Measurements from ENCODE around the gene ZNF784. TPM values are rescaled to one million over a fixed set of nuclear protein-coding genes. Genes with fewer than 3 reads are reported as not detected.

The ZNF784 gene
- total and polyA plus RNA-seq, 2 of the 13 experiments (the other 11 are each of a cell fraction or from before 2014, with no cell fraction given) = 4.1 to 4.2 TPM

DNA sequence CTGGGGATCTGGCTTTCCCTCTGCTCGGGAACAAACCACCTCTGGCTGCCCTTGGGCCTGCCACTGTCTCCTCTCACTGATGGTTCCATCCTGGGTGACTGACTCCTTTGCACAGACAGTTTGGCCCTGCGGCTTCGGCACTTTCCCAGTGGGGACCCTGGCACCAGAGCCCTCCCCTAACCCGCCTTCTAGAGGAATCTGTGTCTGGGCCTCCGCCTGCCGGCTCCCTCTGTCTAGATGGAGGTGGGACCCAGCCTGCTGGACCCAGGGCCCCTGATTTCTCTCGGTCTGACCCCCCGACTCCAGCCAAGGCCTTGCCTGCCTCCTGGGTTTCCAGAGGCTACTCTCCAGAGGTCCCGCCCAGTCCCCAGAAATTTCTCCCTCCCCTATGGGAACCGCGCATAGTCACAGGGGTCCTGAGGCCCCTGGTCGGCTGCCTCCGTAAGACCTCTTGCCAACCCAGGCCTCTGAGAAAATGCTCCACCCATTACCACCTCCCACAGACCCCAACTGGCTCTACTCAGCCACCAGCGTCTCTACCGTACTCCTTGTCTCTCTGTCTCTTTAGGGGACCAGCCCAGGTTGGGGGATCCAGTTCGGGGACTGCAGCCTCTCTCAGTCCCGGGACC, 26.4 kb upstream of the ZNF784 start:
- Histone ChIP-seq H3K9ac (ENCODE audit: insufficient read depth, low read depth, low read length) (no peak overlapping the region), H3K9me3 (ENCODE audit: low read length) (no peaks in the 10 kb centered on the region), H3K79me2 (ENCODE audit: insufficient read depth, low read length) (peaks cover 10% of the 10 kb centered on the region), H3K27me3 (ENCODE audit: control insufficient read depth in 1 of 2, insufficient read depth in 2 of 2, low read length in 2 of 2) (no peaks in the 10 kb centered on the region; a peak in 1 of 5 replicates), H3K36me3 (replicated peaks in 1 of 2; ENCODE audit: control insufficient read depth in 1 of 2, insufficient read depth in 2 of 2, low read length in 2 of 2) (no peaks in the 10 kb centered on the region), H3K4me2 (ENCODE audit: low read depth, low read length) (no peak overlapping the region), H3K4me1 (ENCODE audit: insufficient read depth, low read length) (peaks cover 29% of the 10 kb centered on the region), H3K4me3 (replicated peaks in 1 of 3; ENCODE audit: insufficient read depth in 1 of 3, low read depth in 2 of 3, low read length in 3 of 3) (no peak overlapping the region), H3K27ac (ENCODE audit: extremely low read length, insufficient read depth, low read length) (no peak overlapping the region), H2AFZ (ENCODE audit: low read length) (no peak overlapping the region), H4K20me1 (ENCODE audit: insufficient read depth, low read length) (peaks cover 5% of the 10 kb centered on the region; the same call in 1 of the 2 replicates)
- POLR2A ChIA-PET = no interaction called here
- intact Hi-C loops (cut with micrococcal nuclease; ENCODE audit: unreplicated experiment) (no loop called here), in situ Hi-C loops (cut with HindIII; ENCODE audit: extremely low pct_ligation_motif_present, low pct_unique_long_range_greater_than_20kb) (no loop called here)
- no peak for FAIRE-seq
- no peak for DNase-seq (ENCODE audit: low spot score)
- CTCF ChIA-PET (ENCODE audit: low intra/inter-chr PET ratio, low total read pairs) = no interaction called here
- WGBS (ENCODE audit: low lambda C conversion rate) = 95% methylated on average over 16 of the region's 17 CpGs
- ATAC-seq = no peak
- no TSS peak for BruUV-seq (replicated peaks)
- TF ChIP-seq, protein P1, sequence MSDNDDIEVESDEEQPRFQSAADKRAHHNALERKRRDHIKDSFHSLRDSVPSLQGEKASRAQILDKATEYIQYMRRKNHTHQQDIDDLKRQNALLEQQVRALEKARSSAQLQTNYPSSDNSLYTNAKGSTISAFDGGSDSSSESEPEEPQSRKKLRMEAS (IDR thresholded peaks at IDR 0.05) = no peak
- TF ChIP-seq, protein P2, sequence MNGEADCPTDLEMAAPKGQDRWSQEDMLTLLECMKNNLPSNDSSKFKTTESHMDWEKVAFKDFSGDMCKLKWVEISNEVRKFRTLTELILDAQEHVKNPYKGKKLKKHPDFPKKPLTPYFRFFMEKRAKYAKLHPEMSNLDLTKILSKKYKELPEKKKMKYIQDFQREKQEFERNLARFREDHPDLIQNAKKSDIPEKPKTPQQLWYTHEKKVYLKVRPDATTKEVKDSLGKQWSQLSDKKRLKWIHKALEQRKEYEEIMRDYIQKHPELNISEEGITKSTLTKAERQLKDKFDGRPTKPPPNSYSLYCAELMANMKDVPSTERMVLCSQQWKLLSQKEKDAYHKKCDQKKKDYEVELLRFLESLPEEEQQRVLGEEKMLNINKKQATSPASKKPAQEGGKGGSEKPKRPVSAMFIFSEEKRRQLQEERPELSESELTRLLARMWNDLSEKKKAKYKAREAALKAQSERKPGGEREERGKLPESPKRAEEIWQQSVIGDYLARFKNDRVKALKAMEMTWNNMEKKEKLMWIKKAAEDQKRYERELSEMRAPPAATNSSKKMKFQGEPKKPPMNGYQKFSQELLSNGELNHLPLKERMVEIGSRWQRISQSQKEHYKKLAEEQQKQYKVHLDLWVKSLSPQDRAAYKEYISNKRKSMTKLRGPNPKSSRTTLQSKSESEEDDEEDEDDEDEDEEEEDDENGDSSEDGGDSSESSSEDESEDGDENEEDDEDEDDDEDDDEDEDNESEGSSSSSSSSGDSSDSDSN (CRISPR knock-in tag; IDR thresholded peaks at IDR 0.05) = no peak
- no peak for TF ChIP-seq ZNF550 (CRISPR knock-in tag; IDR thresholded peaks at IDR 0.05; ENCODE audit: borderline replicate concordance)
- TF ChIP-seq, protein P3, sequence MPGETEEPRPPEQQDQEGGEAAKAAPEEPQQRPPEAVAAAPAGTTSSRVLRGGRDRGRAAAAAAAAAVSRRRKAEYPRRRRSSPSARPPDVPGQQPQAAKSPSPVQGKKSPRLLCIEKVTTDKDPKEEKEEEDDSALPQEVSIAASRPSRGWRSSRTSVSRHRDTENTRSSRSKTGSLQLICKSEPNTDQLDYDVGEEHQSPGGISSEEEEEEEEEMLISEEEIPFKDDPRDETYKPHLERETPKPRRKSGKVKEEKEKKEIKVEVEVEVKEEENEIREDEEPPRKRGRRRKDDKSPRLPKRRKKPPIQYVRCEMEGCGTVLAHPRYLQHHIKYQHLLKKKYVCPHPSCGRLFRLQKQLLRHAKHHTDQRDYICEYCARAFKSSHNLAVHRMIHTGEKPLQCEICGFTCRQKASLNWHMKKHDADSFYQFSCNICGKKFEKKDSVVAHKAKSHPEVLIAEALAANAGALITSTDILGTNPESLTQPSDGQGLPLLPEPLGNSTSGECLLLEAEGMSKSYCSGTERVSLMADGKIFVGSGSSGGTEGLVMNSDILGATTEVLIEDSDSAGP (CRISPR knock-in tag; IDR thresholded peaks at IDR 0.05; ENCODE audit: borderline replicate concordance) = no peak
- no peak for TF ChIP-seq ZNF460 (CRISPR knock-in tag; IDR thresholded peaks at IDR 0.05; ENCODE audit: borderline replicate concordance)
- TF ChIP-seq ZFYVE20 (CRISPR knock-in tag; IDR thresholded peaks at IDR 0.05; ENCODE audit: borderline replicate concordance, low read depth) = no peak
- TF ChIP-seq ZNF678 (CRISPR knock-in tag; IDR thresholded peaks at IDR 0.05) = no peak
- TF ChIP-seq, protein P4, sequence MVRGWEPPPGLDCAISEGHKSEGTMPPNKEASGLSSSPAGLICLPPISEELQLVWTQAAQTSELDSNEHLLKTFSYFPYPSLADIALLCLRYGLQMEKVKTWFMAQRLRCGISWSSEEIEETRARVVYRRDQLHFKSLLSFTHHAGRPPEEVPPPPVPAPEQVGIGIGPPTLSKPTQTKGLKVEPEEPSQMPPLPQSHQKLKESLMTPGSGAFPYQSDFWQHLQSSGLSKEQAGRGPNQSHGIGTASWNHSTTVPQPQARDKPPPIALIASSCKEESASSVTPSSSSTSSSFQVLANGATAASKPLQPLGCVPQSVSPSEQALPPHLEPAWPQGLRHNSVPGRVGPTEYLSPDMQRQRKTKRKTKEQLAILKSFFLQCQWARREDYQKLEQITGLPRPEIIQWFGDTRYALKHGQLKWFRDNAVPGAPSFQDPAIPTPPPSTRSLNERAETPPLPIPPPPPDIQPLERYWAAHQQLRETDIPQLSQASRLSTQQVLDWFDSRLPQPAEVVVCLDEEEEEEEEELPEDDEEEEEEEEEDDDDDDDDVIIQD (CRISPR knock-in tag; IDR thresholded peaks at IDR 0.05; ENCODE audit: low read depth) = no peak
- no peak for TF ChIP-seq SUZ12 (IDR thresholded peaks at IDR 0.05; ENCODE audit: low read depth, low read length)
- no peak for TF ChIP-seq ZNF230 (CRISPR knock-in tag; IDR thresholded peaks at IDR 0.05)
- TF ChIP-seq, protein P5, sequence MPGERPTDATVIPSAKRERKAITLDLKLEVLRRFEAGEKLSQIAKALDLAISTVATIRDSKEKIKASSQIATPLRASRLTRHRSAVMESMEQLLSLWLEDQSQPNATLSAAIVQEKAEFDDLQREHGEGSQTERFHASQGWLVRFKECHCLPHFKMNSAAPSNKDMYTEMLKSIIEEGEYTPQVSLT (CRISPR knock-in tag; IDR thresholded peaks at IDR 0.05; ENCODE audit: borderline replicate concordance, low read depth) = no peak
- TF ChIP-seq HOXD1 (CRISPR knock-in tag; IDR thresholded peaks at IDR 0.05) = no peak
- TF ChIP-seq, protein P6, sequence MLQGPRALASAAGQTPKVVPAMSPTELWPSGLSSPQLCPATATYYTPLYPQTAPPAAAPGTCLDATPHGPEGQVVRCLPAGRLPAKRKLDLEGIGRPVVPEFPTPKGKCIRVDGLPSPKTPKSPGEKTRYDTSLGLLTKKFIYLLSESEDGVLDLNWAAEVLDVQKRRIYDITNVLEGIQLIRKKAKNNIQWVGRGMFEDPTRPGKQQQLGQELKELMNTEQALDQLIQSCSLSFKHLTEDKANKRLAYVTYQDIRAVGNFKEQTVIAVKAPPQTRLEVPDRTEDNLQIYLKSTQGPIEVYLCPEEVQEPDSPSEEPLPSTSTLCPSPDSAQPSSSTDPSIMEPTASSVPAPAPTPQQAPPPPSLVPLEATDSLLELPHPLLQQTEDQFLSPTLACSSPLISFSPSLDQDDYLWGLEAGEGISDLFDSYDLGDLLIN (CRISPR knock-in tag; IDR thresholded peaks at IDR 0.05; ENCODE audit: borderline replicate concordance) = no peak
- TF ChIP-seq MAF1 (CRISPR knock-in tag; IDR thresholded peaks at IDR 0.05; ENCODE audit: borderline replicate concordance) = no peak
- no peak for TF ChIP-seq RCOR2 (CRISPR knock-in tag; IDR thresholded peaks at IDR 0.05)
- TF ChIP-seq NFKBIZ (CRISPR knock-in tag; IDR thresholded peaks at IDR 0.05) = no peak
- no peak for TF ChIP-seq ZNF775 (CRISPR knock-in tag; IDR thresholded peaks at IDR 0.05; ENCODE audit: borderline replicate concordance)
- no peak for TF ChIP-seq ZNF616 (CRISPR knock-in tag; IDR thresholded peaks at IDR 0.05; ENCODE audit: low read depth)

Data from HepG2 (cell line).